Ecto neural progenitor cell (in vitro differentiated cells): ENCODE results near the gene GSX1.
"Not testable (repeated sequence)": the region's sequence is repeated elsewhere in the genome, so short reads cannot be mapped to it uniquely, and the experiment has no call there.

Source experiments
- DNase-seq: peaks from one replicate; pipeline ENCODE4 v3.0.0-alpha.2; 2018; ENCODE audit warnings: low spot score

GSX1 gene

GRCh38 chr13:27792393-27793218 is at the start of gene GSX1:
Gene GSX1, plus strand, starts transcription at chr13:27792483. Its CDS starts 208 bp downstream, at chr13:27792691.
- DNase-seq = peak; percentile 90

DNA sequence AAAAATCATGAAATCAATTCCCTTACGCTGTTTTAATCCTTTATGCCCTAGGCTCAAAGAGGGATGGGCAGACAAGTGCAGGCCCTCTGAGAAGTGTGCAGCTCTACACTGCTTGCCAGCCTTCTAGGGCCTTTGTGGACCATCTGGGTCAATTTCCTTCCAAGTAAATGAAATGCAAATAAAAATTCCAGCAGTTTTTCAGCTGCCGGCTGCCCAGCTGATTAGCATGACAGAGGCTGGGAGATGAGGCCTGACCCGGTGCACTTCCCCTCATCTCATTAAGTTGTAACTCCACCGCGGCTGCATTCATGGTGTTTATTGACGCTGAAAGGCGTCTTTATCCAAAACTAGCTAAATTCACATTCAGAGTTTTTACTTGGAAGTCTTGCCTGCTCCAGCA is 47.5 kb upstream of the GSX1 start:
- DNase-seq = peak; percentile 67

DNA sequence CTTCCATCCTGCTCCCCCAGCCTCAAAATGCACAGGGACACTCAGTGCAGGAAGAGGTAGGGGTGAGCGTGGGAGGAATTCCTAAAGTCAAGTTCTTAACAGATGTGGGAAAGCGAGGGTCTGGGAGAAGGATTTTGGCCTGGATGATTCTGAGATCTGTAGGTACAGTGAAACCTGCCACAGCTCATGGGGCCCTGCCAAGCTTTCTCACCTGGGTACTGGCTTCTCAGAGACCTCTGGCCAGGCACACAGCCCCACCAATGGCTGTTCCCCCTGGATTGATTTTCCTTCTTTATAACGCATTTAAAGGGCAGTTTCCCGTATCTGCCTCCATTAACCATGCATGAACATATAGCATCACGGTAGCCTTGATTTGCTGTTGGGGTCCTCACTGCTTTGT is 47.0 kb upstream of the GSX1 start:
- no peak for DNase-seq

- DNase-seq = not testable (repeated sequence)
Observed at GRCh38 chr13:27748143-27748542, 44.1 kb upstream of the GSX1 start.

GRCh38 chr13:27751953-27752532 is 40.2 kb upstream of the GSX1 start:
- no peak for DNase-seq

DNA sequence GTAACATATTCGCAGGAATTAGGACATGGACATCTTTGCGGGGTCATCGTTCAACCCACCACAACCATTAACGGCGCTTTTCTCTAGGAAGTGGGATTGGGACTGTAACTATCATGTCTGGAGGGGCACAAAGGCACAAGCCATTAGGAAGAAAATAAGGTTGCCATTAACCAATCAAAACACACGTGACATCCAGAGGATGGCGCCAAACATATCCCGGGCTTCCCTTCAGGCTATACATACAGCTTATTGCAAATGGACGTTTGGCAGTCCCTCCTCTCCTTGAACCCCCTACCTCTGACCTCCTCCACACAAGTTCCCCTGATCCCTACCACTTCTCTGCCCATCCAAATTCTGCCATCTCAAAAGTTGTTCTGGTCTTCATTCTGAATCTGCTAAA is 26.6 kb upstream of the GSX1 start:
- DNase-seq = no peak

GRCh38 chr13:27770809-27771208 is 21.5 kb upstream of the GSX1 start:
- no peak for DNase-seq

DNA sequence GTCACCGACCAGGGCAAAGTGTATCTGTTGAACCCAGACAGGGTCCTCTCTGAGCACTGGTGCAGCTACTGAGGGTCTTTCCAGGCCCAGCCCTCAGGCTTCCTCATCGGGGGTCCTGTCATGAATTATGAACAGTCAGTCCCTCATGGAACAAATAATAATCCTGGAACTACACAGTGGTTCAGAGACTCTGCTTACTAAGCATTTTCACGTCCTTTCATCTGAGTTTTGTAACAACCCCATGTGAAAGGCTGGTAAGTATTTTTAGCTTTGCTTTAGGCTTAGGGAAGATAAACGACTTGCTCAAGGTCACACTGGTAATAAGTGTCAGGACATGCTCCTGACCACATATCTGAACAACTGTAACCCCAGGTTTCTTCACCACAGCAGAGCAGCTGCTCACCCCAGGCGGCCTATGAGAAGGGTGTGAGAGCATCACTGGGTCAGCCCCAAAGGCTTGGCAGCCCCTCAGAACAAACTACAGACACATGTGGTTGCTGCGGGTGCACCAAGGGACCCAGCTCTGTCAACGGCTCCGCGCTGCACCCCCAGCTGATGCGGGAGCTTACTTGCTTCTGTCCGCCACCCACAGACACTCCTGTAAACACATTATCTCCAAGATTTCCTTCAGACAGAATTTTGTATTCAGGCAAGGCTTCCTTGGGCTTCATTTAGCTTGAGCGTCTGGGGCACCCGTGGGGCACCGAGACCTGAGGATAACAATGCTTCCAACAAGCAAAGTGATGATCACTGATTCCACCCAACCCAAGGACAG is 19.4 kb upstream of the GSX1 start:
- no peak for DNase-seq

- no peak for DNase-seq
Observed at GRCh38 chr13:27774169-27774568, 18.1 kb upstream of the GSX1 start.

DNA sequence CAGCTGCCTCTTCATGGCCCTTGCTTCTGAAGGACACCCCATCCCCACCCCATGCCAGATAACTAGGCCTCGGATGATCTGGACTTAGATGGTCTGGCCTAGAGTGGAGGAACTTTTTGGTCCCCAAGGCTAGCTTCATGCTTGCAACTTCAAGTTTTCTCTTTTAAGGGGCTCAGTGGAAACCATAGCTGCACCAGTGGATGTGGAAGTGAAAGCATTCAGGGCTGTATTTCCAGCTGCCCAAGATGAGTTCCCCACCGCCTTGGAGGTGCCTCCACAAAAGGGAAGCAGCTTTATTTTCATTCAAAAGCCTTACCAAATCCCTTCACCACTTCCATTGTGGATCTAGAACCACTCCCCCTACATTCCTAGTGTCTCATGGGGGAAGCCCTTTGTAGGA is 17.6 kb upstream of the GSX1 start:
- DNase-seq = no peak

DNA sequence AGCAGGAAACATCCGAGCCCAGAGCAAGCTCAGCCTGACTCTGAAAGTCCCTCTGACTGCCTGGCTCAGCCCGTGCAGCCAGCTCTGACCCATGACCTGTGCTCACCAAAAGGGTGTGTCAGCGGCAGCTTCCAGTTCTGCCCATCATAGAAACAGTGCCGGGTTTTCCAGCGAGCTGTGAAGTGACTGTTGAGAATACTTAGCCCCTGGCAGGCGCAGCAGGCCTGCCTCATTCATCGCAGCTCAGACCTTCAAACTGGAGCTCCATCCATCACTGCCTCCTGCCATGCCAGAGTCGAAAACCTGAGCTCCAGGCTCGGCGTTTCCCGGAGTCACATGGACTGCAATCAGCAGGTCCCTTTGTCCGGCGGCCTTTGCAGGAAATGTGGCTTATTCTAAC is 16.3 kb upstream of the GSX1 start:
- peak; percentile 65 for DNase-seq

- DNase-seq = no peak
Observed at GRCh38 chr13:27782151-27782550, 10.1 kb upstream of the GSX1 start.

DNA sequence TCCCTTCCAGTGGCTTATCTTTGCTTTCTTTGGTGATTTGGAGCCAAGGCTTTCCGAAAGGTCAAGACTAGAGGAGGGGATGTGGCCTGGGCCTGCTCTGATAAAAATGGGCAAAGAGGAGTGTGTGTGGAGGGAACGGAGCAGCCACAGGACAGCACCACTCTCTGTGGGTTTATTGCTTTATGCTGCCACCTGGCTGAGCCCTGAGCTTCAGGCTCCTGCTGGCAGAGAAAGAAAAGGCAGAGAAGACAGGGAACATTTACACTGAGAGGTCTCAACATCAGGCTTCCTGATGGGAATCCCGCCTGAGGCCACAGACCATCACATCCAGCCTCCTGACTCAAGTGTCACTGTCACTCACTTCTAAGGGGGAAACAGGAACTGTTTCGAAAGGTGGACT is 9.2 kb upstream of the GSX1 start:
- DNase-seq = no peak

- peak; percentile 19 for DNase-seq
Observed at GRCh38 chr13:27788271-27788670, 4.0 kb upstream of the GSX1 start.

DNA sequence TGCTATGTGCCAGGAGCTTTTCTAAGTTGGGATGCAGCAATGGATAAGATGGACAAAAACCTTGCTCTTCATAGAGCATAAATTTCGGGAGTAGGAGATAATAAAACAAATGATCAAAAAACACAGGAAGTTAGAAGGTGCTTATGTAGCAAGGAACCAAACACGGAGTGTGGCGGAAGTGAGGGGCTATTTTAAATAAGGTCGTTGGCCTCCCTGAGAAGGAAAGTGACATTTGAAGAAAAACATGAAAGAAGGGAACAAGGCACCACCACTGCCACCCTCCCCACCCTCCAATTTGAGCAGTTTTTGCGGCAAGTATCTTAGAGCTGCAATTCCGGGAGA is 3.2 kb upstream of the GSX1 start:
- DNase-seq = no peak

- peak; percentile 68 for DNase-seq
Observed at GRCh38 chr13:27789495-27790303, 2.6 kb upstream of the GSX1 start.

GRCh38 chr13:27790523-27790922 is 1.8 kb upstream of the GSX1 start:
- DNase-seq = no peak

DNA sequence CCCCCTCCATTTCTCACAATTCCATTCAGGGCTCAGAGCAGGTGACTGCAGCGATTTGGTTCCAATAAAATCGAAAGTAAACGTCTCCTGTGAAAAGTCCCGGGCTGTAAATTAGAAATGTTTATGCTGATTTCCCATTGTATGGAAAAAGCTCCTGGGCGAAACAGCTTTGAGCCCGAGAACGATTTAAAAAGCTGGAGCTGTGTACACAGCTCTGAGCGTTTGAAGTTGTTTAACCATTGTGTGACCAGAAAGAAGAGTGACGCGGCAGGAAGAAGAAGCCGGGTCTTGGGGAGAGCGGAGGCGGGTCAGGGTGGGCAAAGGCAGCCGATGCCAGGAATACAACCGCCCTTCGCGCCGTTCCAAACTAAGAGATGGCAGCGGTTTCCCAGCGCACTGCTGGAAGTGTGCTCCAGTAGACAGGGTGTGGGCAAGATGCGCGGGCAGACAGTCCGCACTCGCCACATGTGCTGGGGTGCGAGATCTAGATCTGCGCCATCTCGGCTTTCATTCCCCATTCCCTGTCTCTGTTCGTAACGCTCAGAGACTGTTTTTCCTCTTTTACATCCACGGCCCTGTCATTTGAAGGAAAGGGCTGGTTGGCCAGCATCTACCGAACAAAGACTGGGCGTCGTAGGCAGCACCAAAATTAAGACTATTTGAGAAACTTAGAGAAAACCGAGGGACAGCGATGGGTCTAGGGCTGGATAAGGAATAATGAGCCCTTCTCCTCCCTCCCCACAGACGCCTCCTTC is 960 bp upstream of the GSX1 start:
- DNase-seq = no peak

DNA sequence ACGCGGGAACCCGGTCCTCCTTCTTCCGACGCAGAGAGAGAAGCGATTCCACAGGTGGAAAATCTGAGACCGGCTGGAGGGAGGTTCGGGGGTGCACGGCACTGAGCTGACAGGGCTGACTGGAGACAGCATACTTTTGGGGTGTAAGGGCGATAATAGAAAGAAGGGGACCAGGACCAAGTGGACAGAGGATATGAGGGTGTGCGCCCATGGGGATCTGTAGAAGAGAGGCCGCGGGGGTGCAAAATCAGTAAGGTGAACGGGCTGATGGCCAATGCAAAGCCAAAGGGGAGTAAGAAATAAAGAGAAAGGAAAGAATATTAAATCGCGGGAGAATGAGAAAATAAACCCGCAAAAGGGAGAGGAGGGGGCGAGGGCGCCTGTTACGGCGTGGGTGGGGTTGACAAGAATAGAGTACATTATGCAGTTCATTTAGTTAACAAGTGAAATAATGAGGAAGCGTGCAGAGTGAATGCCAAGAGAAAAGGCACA is 336 bp upstream of the GSX1 start:
- DNase-seq = no peak

GRCh38 chr13:27793507-27794367 is 1.5 kb downstream of the GSX1 start:
- DNase-seq = no peak

- DNase-seq = no peak
Observed at GRCh38 chr13:27794368-27794691, 2.0 kb downstream of the GSX1 start.
